KOPT-K1 (cell line): ENCODE measurements around the gene ZBTB8OS.
"Not testable (repeated sequence)": the region's sequence is repeated elsewhere in the genome, so short reads cannot be mapped to it uniquely, and the experiment has no call there.

Source experiments
- H3K27ac ChIP-seq: fragments of 200-600 bp; sonication (generic); 2 replicates; pipeline ENCODE4 v1.5.1; 2016; ENCODE audit warnings: antibody characterized with exemption, mild to moderate bottlenecking, low read depth, low read length; ENCODE audit not compliant: poor library complexity, severe bottlenecking
- H3K36me3 ChIP-seq: fragments of 200-600 bp; sonication (generic); 2 replicates; pipeline ENCODE4 v1.5.1; 2017; ENCODE audit warnings: antibody characterized with exemption, mild to moderate bottlenecking, low read length, moderate library complexity; ENCODE audit not compliant: insufficient read depth
- H3K9me3 ChIP-seq: fragments of 200-600 bp; sonication (generic); 2 replicates; pipeline ENCODE4 v1.5.1; 2017; ENCODE audit warnings: antibody characterized with exemption, low read length, mild to moderate bottlenecking; ENCODE audit not compliant: insufficient read depth, poor library complexity, severe bottlenecking

ZBTB8OS gene

DNA sequence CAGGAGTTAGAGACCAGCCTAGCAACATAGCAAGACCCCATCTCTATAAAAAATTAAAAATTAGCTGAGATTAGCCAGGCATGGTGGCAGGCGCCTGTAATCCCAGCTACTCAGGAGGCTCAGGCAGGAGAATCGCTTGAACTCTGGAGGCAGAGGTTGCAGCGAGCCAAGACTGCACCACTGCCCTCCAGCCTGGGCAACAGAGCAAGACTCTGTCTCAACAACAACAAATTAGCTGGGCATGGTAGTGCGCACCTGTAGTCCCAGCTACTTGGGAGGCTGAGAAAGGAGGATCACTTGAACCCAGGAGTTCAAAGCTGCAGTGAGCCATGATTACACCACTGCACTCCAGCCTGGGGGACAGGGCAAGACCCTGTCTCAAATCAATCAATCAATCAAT lies 20.2 kb downstream of the ZBTB8OS start:
- not testable (repeated sequence) for H3K27ac ChIP-seq, H3K9me3 ChIP-seq
- peaks cover 53% of the 10 kb centered on the region for H3K36me3 ChIP-seq

GRCh38 chr1:32627596-32628162 lies 22.7 kb downstream of the ZBTB8OS start:
- Histone ChIP-seq H3K36me3 (peaks cover 33% of the 10 kb centered on the region), H3K9me3 (no peaks in the 10 kb centered on the region), H3K27ac (peak overlapping the region; percentile 66)

GRCh38 chr1:32626176-32626575 lies 24.2 kb downstream of the ZBTB8OS start:
- Histone ChIP-seq H3K9me3 (no peaks in the 10 kb centered on the region), H3K27ac (no peak overlapping the region), H3K36me3 (peaks cover 30% of the 10 kb centered on the region; the same call in 1 of the 2 replicates)

DNA sequence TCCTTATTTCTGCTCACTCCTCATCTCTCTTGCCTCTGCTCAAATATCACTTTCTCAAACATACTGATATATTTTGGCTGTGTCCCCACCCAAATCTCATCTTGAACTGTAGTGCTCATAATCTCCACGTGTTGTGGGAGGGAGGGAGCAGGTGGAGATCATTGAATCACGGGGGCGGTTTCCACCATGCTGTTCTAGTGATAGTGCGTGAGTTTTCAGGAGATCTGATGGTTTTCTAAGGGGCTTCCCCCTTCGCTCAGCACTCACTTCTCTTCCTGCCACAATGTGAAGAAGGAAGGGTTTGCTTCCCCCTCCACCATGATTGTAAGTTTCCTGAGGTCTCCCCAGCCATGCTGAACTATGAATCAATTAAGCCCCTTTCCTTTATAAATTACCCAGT lies 26.6 kb downstream of the ZBTB8OS start:
- H3K9me3 ChIP-seq, result no peaks in the 10 kb centered on the region
- peak overlapping the region; percentile 86 for H3K27ac ChIP-seq
- peaks cover 26% of the 10 kb centered on the region for H3K36me3 ChIP-seq

DNA sequence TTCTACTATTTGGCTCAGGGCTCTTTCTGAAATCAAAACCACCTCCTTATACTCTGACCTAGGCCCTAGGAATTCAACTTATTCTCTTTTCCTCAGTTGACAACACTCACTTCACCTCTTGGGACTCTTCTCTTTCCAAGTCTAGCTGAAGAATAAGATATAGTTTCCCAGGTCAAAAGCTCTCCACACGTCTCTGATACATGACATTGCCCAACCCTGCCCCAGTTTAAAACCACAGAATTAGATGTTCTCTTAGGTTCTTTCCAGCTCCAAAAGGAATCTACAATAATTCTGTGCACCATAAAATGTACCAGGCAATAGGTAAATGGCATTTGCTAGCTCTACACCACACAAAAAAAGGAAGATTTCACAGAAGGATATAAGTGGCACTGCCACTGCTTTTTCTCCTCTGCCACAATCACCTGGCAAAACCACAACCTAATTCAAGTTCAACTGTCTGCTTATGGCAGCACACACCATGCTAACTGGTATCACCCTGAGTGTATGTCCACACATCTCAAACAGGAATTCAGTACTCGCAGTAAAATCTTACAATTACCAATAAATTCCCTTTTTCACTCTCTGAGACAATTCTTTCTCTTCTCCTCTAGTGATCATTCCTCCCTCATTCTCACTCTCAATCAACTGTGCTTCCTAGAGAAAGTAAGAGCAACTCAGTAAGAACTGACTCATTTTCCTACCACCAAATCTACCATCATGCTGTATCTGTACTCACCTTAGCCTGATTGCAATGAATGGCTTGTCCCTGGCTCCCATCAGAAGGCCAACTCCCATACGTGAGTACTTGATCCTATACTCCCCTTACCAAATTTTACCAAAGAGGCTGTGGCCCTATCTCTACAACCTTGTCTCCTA lies 27.3 kb downstream of the ZBTB8OS start:
- Histone ChIP-seq H3K9me3 (no peaks in the 10 kb centered on the region), H3K27ac (peak overlapping the region; percentile 86), H3K36me3 (peaks cover 23% of the 10 kb centered on the region)

DNA sequence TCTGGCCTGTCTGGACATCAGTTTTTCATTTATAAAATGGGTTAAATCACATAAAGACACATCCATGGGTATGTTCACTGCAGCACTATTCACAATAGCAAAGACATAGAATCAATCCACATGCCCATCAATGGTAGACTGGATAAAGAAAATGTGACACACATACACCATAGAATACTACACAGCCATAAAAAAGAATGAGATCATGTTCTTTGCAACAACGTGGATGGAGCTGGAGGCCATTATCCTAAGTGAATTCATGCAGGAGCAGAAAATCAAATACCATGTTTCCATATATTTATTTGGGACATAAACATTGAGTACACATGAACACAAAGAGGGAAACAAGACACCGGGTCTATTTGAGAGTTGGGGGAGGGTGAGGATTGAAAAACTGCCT lies 28.1 kb downstream of the ZBTB8OS start:
- H3K27ac ChIP-seq, result peak overlapping the region; percentile 86
- peaks cover 23% of the 10 kb centered on the region for H3K36me3 ChIP-seq
- no peaks in the 10 kb centered on the region for H3K9me3 ChIP-seq

DNA sequence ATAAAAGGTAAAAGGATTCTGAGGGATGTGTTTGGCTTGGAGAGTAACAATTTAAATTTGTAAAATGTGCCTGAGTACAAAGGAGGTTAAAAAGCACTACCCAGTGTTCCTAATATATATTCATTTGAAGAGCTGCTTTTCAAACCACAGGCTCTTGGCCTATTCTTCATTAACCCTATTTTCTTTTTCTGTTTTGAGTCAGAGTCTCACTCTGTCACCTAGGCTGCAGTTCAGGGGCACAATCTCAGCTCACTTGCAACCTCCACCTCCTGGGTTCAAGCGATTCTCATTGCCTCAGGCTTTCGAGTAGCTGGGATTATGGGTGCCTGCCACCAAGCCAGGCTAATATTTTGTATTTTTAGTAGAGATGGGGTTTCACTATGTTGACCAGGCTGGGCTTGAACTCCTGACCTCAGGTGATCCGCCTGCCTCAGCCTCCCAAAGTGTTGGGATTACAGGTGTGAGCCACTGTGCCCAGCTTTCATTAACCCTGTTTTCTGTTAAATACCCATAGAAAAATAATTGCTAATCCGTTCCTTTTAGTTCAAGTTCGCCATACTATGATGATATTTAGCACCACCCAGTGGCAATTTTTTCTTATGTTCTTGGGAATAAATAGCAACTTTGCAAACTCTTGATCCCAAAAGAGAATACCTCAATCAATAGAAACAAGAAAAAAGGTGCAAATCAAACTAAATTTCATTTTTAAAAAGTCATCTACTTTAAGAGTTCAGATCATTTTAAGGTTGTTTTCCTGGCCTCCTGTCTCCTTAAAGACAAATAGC lies 30.5 kb downstream of the ZBTB8OS start:
- peaks cover 23% of the 10 kb centered on the region for H3K36me3 ChIP-seq
- no peaks in the 10 kb centered on the region for H3K9me3 ChIP-seq
- no peak overlapping the region for H3K27ac ChIP-seq

GRCh38 chr1:32618673-32619221 lies 31.6 kb downstream of the ZBTB8OS start:
- Histone ChIP-seq H3K36me3 (peaks cover 23% of the 10 kb centered on the region), H3K27ac (no peak overlapping the region), H3K9me3 (no peaks in the 10 kb centered on the region)

GRCh38 chr1:32613472-32613871 lies 36.9 kb downstream of the ZBTB8OS start:
- no peak overlapping the region for H3K27ac ChIP-seq
- no peaks in the 10 kb centered on the region for H3K9me3 ChIP-seq
- H3K36me3 ChIP-seq, result no peaks in the 10 kb centered on the region

DNA sequence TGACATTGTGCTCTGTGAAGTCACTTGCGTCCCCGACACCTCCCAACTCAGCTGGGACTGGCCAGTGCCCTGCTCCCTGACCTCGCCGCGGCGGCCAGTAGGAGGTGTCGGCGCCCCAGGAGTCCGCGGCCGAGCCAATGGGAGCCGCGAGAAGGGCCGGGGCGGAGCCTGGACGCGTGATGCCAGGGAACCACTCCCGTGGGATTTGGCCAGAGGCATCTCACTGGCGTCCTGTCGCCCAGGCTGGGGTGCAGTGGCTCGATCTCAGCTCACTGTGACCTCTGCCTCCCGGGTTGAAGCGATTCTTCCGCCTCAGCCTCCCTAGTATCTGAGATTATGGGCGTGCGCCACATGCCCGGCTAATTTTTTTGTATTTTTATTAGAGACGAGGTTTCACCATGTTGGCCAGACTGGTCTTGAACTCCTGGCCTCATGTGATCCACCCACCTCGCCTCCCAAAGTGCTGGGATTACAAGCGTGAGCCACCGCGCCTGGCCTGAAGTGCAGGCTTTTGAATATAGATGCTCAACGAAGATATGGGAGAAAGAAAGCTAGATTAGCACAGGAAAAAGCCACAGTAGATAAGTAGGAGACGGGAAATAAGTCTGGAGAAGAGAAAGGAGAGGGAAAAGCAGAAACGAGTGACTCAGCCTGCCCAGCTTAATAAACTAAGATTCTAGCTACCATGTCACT lies 38.0 kb downstream of the ZBTB8OS start:
- no peak overlapping the region for H3K27ac ChIP-seq
- no peaks in the 10 kb centered on the region for H3K36me3 ChIP-seq
- no peaks in the 10 kb centered on the region for H3K9me3 ChIP-seq

GRCh38 chr1:32611859-32612188 lies 38.5 kb downstream of the ZBTB8OS start:
- Histone ChIP-seq H3K27ac (no peak overlapping the region), H3K9me3 (no peaks in the 10 kb centered on the region)

DNA sequence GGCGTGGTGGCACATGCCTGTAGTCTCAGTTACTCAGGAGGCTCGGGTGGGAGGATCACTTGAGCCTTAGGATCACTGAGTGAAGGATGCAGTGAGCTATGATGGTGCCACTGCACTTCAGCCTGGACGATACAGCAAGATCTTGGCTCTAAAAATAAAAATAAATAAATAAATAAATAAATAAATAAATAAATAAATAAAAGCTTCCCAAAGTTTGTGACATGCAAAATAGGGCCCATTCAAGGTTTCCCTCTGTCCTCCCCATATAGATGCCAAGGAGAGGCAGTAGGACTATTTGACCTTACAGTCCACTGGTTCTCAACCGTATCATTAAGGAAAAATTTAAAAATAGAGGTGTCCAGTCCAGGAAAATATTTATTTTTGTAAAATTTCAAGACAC lies 41.2 kb downstream of the ZBTB8OS start:
- Histone ChIP-seq H3K36me3 (no peaks in the 10 kb centered on the region; the same call in 1 of the 2 replicates), H3K27ac (no peak overlapping the region), H3K9me3 (no peaks in the 10 kb centered on the region)

More at GRCh38 chr1:32611859-32612188, 38.5 kb downstream of the ZBTB8OS start:
- no peaks in the 10 kb centered on the region; the same call in 1 of the 2 replicates for H3K36me3 ChIP-seq

GRCh38 chr1:32606565-32607371 lies 43.6 kb downstream of the ZBTB8OS start:
- Histone ChIP-seq H3K36me3 (no peaks in the 10 kb centered on the region; the same call in 1 of the 2 replicates), H3K27ac (no peak overlapping the region), H3K9me3 (no peaks in the 10 kb centered on the region)
